Skin of body (tissue), 2 donors: ENCODE results near the gene SMDT1. TPM values are rescaled to one million over a fixed set of nuclear protein-coding genes. Genes with fewer than 3 reads are reported as not detected.
A peak's percentile ranks its signal among the peaks of the same experiment; 100 is the strongest.
"Not testable (repeated sequence)": the region's sequence is repeated elsewhere in the genome, so short reads cannot be mapped to it uniquely, and the experiment has no call there.

Experiments used
- DNase-seq: peaks from one replicate; lab custom pipeline; 2025; lab: John Stamatoyannopoulos, UW
- total RNA-seq: library from RNA; depleted of rRNA; stranded (reverse); fragments of >200 nt; gene quantifications from one replicate; pipeline ENCODE4 v1.2.3, GENCODE V29; 2014

Gene SMDT1
- total RNA-seq, 1 donor from 2014 or later: 21.2 TPM

DNA sequence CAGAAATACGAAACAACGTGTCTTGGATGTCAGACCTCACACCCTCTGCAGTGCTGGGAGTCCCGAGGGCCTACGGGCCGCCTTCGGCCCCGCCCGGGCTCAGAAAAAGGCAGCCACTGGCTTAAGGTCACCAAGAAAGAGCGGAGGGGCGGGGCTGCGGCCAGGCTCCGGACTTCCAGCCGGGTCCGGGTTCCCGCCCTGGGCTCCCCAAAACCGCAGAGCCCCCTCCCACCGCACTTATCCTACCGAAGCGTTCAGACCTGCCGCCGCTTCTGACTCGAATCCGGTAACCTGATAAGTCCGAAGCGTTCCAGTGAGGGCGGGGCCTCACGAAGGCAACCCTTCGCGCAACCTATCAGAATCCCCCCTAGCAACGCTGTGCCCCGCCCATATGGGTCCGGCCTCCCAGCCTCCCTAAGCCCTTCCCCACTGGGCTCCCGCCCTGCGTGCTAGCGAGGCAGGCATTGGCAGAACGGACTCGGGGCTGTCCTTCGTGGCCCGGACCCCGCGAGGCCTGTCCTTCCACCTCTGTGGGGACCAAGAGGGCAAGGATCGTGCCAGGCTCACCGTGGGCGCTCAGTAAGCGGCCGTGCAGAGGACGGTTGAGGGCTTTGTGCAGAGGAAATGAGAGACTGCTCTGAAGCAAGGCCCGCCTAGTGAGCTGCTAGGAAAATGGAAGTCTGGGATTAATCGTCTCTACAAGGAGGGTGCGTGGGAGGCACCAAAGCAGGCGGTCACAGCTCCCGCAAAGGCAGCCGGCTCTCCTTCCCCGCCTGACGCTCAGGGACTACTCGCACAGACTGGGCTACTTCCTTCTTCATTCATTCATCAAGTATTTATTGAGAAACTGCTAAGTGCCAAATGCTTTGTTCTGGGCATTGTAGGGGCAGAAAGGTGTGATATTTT, 8.7 kb upstream of the SMDT1 start, which contains the start of gene NAGA:
TSS of gene NAGA (minus strand) at position 296 of the 906 bp plus-strand sequence. CDS start 515 bp downstream, outside the sequence.
- peak; percentile 94 for DNase-seq

DNA sequence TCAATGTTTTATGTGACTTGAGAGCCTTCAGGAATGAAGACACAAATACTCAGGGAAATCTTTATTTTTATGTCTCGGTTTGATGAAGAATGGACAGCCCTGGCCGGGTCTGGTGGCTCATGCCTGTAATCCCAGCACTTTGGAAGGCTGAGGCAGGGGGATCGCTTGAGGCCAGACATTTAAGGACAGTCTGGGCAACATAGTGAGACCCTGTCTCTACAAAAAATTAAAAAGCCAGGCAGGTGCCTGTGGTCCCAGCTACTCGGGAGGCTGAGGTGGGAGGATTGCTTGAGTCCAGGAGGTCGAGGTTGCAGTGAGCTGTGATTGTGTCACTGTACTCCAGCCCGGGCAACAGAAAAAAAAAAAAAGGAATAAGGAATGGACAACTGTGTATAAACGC, 8.0 kb upstream of the SMDT1 start:
- not testable (repeated sequence) for DNase-seq

DNA sequence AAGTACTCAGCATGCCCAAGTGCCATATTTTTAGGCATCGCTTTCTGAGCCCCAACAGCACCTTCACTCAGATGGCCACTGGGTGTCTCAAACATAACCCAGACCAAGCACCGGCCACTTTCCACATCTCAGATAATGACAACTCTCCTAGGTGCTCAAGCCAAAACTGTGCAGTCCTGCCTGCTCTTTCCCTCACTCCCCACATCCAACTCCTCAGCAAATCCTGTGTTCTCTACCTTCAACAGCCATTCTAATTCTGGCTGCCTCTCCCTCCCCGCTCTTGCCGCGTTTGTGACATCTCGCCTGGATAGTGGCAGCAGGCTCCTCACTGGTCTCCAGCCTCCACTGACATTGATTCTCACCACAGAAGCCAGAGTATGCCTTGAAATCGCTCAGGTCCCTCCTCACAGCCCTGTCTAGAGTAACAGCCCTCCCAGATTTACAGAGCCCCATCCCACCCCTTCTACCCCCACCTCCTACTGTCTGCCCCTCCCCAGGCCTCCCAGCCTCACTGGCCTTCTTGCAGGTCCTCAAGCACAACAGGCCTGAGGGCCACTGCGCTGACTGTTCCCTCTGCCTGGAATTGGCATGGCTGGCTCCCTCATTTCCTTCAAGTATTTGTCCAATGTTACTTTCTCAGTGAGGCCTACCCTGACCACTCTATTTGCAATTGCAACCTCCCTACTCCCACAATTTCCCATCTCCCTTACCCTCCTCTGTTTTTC, 6.7 kb upstream of the SMDT1 start:
- DNase-seq: no peak

DNA sequence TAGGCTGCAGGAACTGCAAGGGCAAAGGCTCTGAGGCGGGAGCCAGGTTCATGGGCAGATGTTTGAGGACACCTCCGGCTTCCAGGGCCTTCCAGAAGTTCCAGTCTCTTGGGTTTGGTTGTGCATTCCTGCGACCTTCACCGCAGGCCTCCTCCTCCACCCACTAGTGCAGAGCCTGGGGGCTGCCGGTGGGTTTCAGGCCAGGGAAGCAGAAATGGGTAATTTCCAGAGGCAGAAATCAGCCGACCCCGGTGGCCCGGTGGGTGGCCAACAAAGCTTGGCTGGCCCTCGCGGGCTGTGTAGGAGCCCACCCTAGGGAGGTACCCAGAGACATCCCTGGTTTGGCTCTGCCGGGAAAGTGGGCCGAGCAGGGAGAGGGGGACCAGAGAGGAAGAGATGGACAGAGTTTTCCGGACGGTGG, 5.9 kb upstream of the SMDT1 start:
- no peak for DNase-seq

DNA sequence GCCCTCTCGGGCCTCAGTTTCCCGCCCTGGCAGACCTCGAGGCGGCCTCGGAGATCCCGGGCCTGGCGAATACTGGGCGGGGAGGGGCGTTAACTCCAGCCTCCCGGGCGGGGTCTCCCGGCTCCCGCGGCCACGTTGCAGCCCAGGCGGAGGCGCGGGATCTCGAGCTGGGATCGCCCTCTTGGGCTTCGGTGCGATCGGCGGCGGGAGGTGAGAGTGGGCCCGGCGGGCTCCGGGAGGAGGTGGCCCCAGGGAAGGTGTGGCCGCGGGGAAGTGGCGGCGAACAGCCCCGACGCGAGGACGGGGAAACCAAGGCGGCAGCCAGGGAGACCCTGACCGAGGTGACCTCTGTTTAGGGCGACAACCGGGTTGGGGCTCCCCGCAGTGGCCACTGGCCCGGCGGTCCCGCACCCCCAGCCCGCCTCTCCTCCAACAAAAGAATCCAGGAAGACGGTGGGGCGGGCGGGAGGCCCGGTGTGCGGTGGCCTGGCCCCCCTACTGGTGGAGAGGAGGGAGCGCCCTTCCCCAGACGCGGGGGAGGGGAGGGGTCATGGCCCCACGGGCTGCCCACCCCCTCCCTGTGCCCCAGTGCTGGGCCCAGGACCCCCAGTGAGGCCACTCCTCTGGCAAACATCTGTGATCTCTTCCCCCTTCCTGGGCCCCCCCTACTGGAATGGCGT, 5.2 kb upstream of the SMDT1 start, which contains the start of gene PHETA2:
TSS of gene PHETA2 (plus strand) at position 117 of the 680 bp plus-strand sequence. CDS start 3,046 bp downstream, outside the sequence.
- DNase-seq: no peak

DNA sequence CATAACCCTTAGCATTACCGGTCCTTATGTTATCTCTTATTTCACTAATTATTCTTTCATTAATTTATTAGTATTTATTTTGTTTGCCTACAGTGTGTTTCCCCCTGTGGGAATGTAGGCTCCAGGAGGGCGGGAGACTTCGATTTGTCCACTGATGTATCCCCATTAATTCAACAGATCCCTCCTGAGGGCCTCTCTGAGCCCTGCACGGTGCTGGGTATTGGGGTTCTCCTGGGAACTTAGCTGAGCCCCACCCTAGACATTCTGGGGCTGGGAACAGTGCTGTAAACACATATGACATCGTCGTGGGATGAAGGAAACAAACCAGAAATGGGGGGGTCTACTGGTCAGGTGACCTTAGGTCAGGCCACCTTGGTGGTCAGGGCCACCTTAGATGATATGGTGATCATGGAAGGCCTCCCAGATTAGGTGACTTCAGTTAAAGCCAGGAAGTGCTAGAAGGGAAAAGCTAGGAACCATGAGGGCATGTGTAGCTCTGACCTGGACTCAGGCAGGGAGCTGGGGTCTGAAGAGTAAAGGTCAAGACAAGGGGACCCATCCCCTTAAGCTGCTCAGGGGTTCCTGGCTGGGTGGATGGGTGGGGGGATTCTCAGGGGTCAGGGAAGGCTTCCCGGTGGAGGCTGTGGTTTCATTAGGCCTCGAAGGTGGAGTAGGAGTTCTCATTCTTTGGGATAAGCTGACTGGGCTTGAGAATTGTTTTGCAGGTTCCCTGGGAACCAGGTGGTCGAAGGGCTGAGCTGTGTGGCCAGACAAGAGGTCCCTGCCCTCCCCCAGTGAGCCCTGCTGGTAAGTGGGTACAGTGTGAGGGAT, 4.4 kb upstream of the SMDT1 start:
- DNase-seq: no peak

DNA sequence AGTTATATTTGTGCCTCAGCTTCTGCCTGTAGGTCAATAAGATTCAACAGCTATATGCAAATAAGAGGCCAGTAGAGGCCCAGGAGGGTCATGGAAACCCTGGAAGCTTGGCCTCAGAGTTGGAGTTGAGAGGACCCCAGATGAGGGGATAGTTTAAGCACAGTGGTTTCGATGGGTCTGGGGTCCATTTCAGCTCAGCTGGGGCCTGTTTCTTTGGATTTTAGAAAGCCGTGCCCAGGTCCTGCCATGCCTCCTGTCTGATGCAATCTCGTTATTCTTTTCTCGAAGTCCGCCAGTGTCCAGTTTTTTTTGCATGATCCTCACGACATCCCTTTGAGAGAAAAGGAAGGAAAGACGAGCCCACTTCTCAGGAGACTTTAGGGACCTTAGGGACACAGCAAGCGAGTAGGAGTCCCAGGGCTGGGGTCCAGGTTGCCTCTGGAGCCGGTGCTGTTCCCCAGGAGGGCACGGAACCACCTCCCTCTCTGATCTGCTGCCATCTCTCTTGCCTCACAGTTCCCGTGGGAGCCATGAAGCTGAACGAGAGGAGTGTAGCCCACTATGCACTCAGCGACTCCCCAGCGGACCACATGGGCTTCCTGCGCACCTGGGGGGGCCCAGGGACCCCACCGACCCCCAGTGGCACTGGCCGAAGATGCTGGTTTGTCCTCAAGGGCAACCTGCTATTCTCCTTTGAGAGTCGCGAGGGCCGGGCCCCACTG, 2.6 kb upstream of the SMDT1 start:
- DNase-seq: no peak

DNA sequence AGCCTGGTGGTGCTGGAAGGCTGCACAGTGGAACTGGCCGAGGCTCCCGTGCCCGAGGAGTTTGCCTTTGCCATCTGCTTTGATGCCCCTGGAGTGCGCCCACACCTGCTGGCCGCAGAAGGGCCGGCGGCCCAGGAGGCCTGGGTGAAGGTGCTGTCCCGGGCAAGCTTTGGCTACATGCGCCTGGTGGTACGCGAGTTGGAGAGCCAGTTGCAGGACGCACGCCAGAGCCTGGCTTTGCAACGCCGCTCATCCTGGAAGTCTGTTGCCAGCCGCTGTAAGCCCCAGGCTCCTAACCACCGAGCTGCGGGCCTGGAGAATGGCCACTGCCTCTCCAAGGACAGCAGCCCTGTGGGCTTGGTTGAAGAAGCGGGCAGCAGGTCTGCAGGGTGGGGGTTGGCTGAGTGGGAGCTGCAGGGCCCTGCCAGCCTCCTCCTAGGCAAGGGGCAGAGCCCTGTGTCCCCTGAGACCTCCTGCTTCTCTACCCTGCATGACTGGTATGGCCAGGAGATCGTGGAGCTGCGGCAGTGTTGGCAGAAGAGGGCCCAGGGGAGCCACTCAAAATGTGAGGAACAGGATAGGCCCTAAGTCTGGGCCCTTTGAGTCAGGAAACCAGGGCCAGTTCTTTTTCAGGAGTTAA, 1.9 kb upstream of the SMDT1 start:
- DNase-seq: no peak

DNA sequence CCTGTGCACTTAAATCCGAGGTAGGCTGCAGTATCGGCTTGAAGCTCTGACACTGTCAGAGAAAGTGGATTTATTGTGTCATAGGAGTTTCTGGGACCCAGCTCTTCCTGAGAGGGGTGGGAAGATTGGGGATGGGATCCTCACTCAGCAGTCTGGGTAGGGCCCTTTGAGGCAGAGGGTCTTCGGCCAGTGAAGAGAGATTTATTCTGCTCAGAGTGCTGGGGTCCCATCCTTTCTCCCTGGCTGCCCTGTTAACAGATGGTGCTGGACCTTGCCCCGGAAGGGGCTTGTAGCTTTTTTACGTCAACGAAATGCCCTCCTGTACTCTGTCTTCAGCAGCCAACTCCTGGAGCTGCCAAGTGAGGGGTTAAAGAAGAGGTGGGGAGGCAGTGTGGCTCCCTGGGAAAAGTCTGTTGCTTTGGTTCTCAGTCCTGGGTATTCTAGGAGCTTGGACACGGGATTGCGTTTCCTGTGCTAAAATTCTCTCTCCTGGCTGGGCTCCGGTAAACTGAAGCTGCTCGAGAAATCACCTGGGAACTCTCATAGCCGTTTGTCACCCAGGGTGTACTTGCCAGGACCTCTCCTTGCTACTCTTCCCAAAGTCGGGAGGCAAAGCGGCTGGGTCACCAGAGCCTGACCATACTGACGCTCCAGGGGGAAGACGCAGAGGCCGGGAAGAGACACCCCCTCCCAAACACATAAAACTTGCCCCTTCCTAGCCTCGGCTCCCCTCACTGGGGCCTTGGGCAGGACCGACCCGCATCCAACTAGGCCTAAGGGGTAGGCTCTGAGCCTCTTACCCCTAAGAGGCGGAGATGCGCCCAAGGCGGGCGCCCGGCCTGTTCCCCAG, 806 bp upstream of the SMDT1 start:
- peak; percentile 57 for DNase-seq

DNA sequence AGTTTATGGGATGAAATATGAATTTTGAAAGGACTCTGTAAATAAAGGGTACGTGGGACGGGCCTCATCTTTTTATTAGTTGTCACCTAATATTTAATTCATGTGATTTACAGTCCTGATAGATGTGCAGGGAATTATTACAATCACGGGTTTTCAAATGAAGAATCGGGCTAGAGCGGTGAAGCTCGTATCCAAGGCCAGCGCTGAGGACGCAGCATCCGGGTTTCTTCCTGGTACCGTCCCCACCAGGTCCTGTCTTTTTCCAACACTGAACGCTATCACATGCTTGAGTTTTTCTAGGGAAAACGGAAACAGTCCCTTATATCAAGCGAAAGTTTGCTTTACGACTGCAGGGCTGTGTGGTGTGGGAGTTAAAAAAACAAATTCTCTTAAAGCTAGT, 787 bp downstream of the SMDT1 start:
- DNase-seq: peak; percentile 38

DNA sequence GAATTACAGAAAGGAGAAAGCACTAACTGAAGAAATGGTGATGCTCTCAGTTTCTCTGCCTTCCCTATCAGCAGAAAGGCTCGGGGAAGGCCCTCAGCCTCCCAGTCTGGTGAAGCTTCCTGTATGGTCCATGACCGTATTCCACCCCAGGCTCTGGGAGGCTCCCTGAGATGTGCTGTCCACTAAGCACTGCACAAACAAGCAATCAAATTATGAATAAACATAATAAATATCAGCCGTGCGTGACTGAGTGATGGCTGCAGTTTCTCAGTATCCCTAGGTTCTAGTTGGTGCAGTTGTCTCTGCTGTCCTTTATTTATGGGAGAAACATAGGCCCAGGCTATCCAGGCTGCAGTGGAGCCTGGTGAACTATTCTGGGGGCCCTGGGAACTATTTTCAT, 3.6 kb downstream of the SMDT1 start:
- no peak for DNase-seq

DNA sequence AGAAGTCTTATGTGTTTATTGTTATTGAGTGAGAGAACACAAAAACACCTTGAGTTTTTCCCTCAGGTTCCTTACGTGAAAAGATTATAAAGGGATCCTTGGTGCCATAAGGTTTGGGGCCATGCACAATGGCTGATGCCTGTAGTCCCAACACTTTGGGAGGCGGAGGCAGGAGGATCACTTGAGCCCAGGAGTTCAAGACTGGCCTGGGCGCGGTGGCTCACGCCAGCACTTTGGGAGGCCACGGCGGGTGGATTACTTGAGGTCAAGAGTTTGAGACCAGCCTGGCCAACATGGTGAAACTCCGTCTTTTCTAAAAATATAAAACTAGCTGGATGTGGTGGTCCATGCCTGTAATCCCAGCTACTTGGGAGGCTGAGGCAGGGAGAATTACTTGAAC, 5.4 kb downstream of the SMDT1 start:
- no peak for DNase-seq

DNA sequence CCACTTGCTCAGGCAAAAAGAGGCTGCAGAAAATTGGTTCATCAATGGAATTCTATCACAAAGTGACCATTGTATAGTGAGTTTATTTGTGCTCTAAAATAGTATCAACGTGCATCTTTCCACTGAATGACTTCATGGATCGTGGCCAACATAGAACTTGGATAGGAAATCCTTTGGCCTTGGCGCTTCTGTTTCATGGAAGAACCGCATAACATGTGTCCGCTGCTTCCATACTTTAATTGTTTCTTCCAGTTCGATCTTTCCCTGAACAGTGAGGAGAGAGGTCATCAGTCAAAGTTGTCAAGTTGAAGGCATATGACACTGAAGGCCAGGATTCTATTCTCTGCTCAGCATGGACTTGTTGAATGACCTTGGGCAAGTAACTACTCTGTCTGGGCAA, 6.6 kb downstream of the SMDT1 start:
- DNase-seq: no peak

DNA sequence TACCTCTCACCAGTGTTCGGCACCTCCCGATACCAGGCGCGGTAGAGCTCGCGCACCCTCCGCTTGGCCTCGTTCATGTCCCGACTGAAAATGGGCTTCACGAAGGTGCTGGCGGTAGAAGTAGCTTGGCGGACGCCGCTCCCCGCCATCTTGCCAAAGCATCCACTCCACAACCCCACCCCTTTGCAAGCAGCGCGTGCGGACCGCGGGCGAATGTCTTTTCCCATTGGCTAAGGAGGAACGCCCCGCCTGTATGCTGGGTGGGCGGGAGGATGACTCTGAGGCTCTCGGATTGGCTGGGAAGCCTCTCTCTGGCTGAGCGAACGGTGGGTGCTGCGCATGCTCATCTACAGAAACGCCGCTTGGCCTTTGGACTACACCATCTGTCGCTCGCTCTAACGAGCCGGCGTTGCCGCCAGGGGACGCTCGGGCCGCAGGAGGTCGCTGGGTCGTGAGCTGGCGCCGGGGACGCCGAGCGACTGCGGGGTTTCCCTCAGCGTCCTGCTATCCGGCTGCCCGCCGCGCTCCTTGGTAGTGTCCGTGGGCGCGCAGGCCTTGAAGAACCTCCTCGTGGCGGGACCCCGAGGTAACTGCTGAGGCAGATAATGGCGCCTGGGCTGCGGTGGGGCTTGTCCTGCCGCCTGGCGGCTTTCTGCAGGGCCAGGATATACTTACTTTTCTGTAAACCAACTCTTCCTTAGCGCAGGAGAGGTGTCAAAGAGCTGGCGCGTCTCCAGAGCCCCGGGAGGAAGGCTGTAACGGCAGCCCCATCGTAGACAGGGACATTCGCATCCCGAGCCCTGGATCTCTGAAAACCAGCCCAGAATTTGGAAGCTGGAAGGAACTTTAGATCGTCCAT, 11.3 kb downstream of the SMDT1 start, which contains the start of gene NDUFA6:
TSS of gene NDUFA6 (minus strand) at position 177 of the 859 bp plus-strand sequence. CDS start at position 149, 28 bp downstream.
- peak; percentile 100 for DNase-seq

DNA sequence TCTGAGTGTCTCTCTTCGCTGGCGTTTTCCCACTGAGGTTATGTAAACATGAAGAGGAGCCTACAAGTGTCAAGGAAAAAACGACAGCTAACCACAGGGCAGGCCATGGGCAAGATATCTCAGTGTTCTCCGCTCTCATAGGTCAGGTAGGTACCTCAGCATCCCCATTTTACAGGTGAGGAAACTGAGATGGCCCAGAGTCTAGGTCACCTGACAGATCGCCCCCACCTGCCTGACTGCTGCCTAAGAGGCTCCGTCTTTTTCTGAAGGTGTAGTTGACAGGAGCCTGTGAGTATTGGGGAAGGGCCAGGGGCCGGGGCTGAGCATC, 11.9 kb downstream of the SMDT1 start:
- DNase-seq: no peak

DNA sequence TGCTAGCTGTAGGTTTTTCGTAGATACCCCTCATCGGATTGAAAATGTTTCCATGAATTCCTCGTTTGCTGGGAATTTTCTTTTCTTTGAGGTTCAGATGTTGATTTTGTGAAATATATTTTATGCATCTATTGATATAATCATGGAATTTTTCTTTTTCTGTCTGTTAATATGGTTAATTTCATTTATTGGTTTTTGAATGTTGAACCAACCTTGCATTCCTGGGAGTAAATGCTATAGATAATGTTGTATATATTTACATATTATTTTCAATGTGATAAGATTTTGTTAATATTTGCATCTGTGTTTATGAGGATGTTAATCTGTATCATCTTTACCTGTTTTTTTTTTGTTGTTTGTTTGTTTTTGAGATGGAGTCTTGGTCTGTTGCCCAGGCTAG, 21.7 kb downstream of the SMDT1 start:
- DNase-seq: no peak

DNA sequence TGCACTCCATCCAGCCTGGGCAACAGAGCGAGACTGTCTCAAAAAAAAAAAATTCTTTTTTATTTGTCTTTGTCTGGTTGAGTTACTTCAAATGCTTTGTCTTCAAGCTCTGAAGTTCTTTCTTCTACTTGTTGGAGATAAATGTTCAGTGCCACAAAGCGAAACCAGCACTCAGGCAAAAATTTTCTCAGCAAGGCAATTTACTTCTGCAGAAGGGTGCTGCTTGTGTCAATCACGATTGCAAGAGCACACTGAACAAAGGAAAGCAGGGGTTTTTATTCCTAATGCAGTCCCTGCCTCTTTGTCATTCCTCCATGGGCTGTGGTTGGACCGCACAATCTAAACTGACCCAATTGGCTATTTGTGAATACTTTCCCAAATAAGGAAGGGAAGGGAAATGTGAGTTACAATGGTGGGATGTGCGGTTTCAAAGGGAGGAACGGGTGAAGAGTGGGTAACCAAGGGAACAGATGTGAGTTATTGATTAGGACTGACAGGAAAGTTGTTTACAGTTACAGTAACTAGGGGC, 24.9 kb downstream of the SMDT1 start:
- not testable (repeated sequence) for DNase-seq

DNA sequence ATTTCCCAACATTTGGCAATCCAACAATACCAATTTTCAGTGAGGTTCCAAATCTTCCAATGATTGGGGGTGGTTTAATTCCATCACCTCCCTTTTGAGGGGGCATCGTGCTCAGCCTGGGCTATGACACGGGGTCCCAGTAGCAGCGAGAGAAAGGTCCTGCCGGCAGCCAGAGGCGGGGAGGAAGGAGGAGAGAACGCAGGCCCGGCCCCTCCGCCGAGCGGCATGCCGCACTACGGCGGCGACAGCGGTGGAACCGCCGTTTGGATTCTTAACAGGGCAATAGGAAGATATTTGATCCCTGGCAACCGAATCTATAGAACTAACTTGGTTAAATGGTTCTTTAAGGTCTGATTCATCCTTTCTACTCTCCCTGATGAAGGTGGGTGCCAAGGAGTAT, 29.3 kb downstream of the SMDT1 start:
- DNase-seq: no peak
